Neuronal stem cell (in vitro differentiated cells): ENCODE results near the gene LANCL3.
"Not testable (repeated sequence)": the region's sequence is repeated elsewhere in the genome, so short reads cannot be mapped to it uniquely, and the experiment has no call there.

Experiments
- DNase-seq: peaks from one replicate; pipeline ENCODE4 v3.0.0-alpha.2; 2013; ENCODE audit warnings: low spot score
- H2AFZ ChIP-seq: one replicate; pipeline ENCODE4 v1.6.1; 2013; ENCODE audit warnings: mild to moderate bottlenecking, low read length, inconsistent platforms
- H2AK5ac ChIP-seq: 2 replicates; pipeline ENCODE4 v1.6.1; 2013; ENCODE audit warnings: low read depth, mild to moderate bottlenecking, inconsistent platforms, low read length, moderate library complexity, mixed read lengths
- H2BK120ac ChIP-seq: 2 replicates; pipeline ENCODE4 v1.6.1; 2013; ENCODE audit warnings: low read depth, mild to moderate bottlenecking, inconsistent platforms, low read length, moderate library complexity, mixed read lengths
- H2BK12ac ChIP-seq: one replicate; pipeline ENCODE4 v1.6.1; 2013; ENCODE audit warnings: low read length, inconsistent platforms
- H2BK15ac ChIP-seq: 2 replicates; pipeline ENCODE4 v1.6.1; 2013; ENCODE audit warnings: mild to moderate bottlenecking, low read length, inconsistent platforms, mixed read lengths
- H2BK5ac ChIP-seq: one replicate; pipeline ENCODE4 v1.6.1; 2013; ENCODE audit warnings: inconsistent platforms, mild to moderate bottlenecking, low read length, moderate library complexity
- H3K14ac ChIP-seq: one replicate; pipeline ENCODE4 v1.6.1; 2013; ENCODE audit warnings: low read length, inconsistent platforms
- H3K18ac ChIP-seq: 2 replicates; pipeline ENCODE4 v1.6.1; 2013; ENCODE audit warnings: low read length, inconsistent platforms
- H3K23ac ChIP-seq: 2 replicates; pipeline ENCODE4 v1.6.1; 2013; ENCODE audit warnings: low read depth, mild to moderate bottlenecking, mixed read lengths, low read length, inconsistent platforms; ENCODE audit not compliant: poor library complexity
- H3K27ac ChIP-seq: replicated peaks from 3 replicates; pipeline ENCODE4 v1.5.1; 2013; ENCODE audit warnings: low read length, inconsistent platforms
- H3K27me3 ChIP-seq, 3 experiments: 2 replicates each; pipeline ENCODE4 v1.6.1; 2013; ENCODE audit warnings: low read length in 3 of 3, mild to moderate bottlenecking in 2 of 3, inconsistent platforms in 1 of 3, low read depth in 1 of 3, mixed read lengths in 1 of 3, moderate library complexity in 1 of 3; ENCODE audit not compliant: control insufficient read depth in 3 of 3, insufficient read depth in 3 of 3
- H3K36me3 ChIP-seq, 2 donors: replicated peaks in 1 of 2; 2 replicates each; pipeline ENCODE4 v1.6.1; 2013; ENCODE audit warnings: low read length in 2 of 2; ENCODE audit not compliant: control insufficient read depth in 2 of 2, insufficient read depth in 2 of 2
- H3K4ac ChIP-seq: 2 replicates; pipeline ENCODE4 v1.6.1; 2013; ENCODE audit warnings: inconsistent platforms, mild to moderate bottlenecking, low read length, moderate library complexity
- H3K4me1 ChIP-seq, 2 donors: 1 replicate in 1 of 2; 2 replicates in 1 of 2; pipeline ENCODE4 v1.6.1; 2013; ENCODE audit warnings: low read length in 2 of 2, low read depth in 1 of 2; ENCODE audit not compliant: control insufficient read depth in 2 of 2, insufficient read depth in 1 of 2
- H3K4me2 ChIP-seq: one replicate; pipeline ENCODE4 v1.6.1; 2013; ENCODE audit warnings: mild to moderate bottlenecking, low read length, inconsistent platforms; ENCODE audit not compliant: insufficient read depth, poor library complexity, severe bottlenecking
- H3K4me3 ChIP-seq, 2 donors: 2 replicates each; pipeline ENCODE4 v1.5.1; 2013; ENCODE audit warnings: low read length in 2 of 2, mild to moderate bottlenecking in 2 of 2, inconsistent platforms in 1 of 2, moderate library complexity in 1 of 2
- H3K79me1 ChIP-seq: one replicate; pipeline ENCODE4 v1.6.1; 2013; ENCODE audit warnings: low read depth, mild to moderate bottlenecking, inconsistent platforms, low read length, moderate library complexity
- H3K9ac ChIP-seq: one replicate; pipeline ENCODE4 v1.6.1; 2013; ENCODE audit warnings: mild to moderate bottlenecking, low read depth, low read length, inconsistent platforms; ENCODE audit not compliant: poor library complexity
- H3K9me3 ChIP-seq, 2 donors: replicated peaks in 1 of 2; 2 replicates each; pipeline versions ENCODE3 to v1.6.1; 2013; ENCODE audit warnings: low read length in 2 of 2, mild to moderate bottlenecking in 2 of 2, inconsistent platforms in 1 of 2, low read depth in 1 of 2, mixed read lengths in 1 of 2, moderate library complexity in 1 of 2; ENCODE audit not compliant: control insufficient read depth in 2 of 2, insufficient read depth in 1 of 2
- H4K8ac ChIP-seq: one replicate; pipeline ENCODE4 v1.6.1; 2013; ENCODE audit warnings: low read depth, mild to moderate bottlenecking, inconsistent platforms, low read length, moderate library complexity
- H4K91ac ChIP-seq: one replicate; pipeline ENCODE4 v1.6.1; 2013; ENCODE audit warnings: low read length, low read depth, mild to moderate bottlenecking, inconsistent platforms; ENCODE audit not compliant: poor library complexity
- WGBS, 2 donors: extraction: QIAGEN DNeasy Blood & Tissue Kit; methylation state at CpG; one replicate each; pipeline ENCODE4 v1.1.7; 2013; ENCODE audit warnings: missing lambda C conversion rate in 2 of 2, mixed read lengths in 1 of 2; ENCODE audit not compliant: insufficient read length in 2 of 2, insufficient replicate concordance in 1 of 2; ENCODE audit errors: extremely low coverage in 2 of 2; 5-methylcytosine and 5-hydroxymethylcytosine counted together

Gene LANCL3

DNA sequence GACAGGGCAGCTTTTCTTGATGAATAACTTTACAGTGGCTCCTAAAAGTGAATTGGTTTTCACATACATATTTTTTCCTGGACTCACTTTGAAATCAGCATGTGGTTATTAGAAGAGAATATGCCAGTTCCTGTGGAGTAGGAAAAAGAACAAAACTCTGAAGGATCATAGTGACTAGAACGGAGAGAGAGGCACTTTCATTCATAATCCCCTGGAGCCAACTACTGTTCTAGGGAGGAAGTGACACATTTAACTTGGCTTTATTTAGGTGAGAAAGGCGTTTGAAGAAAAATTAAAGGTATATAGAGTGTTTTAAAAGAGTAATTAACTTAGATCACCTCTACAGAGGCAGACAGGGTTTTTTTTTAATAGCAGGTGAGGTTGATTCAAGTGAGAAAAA, 1.7 kb downstream of the LANCL3 start:
- not testable (repeated sequence) for H3K9ac ChIP-seq, H3K23ac ChIP-seq, H4K8ac ChIP-seq, H2BK120ac ChIP-seq, H2BK15ac ChIP-seq, H4K91ac ChIP-seq, H2AK5ac ChIP-seq, H3K4me1 ChIP-seq, H3K27ac ChIP-seq, H3K4me3 ChIP-seq, H2AFZ ChIP-seq, H3K18ac ChIP-seq, H2BK5ac ChIP-seq, H3K9me3 ChIP-seq, H3K4me2 ChIP-seq, DNase-seq, H3K36me3 ChIP-seq, H2BK12ac ChIP-seq, H3K4ac ChIP-seq, H3K14ac ChIP-seq, H3K79me1 ChIP-seq
- peaks cover 0 to 13% (median 6%) of the 10 kb centered on the region in 3 experiments for H3K27me3 ChIP-seq
- no CpG with 5 or more reads among the region's 2 CpGs for WGBS, 2 donors

GRCh38 chrX:37578045-37578444, 6.6 kb downstream of the LANCL3 start:
- no peak overlapping the region for H2AK5ac ChIP-seq
- no CpG with 5 or more reads among the region's 5 CpGs for WGBS, 2 donors
- no peak overlapping the region for H2BK120ac ChIP-seq
- no peak overlapping the region for H3K14ac ChIP-seq
- no peaks in the 10 kb centered on the region for H3K9me3 ChIP-seq
- no peak overlapping the region for H4K8ac ChIP-seq
- no peak overlapping the region for H3K4me2 ChIP-seq
- H3K79me1 ChIP-seq, result no peaks in the 10 kb centered on the region
- no peak overlapping the region for H3K4me3 ChIP-seq
- H4K91ac ChIP-seq, result no peak overlapping the region
- no peak overlapping the region for H2BK15ac ChIP-seq
- peaks cover 0 to 2% (median 0%) of the 10 kb centered on the region in 3 experiments for H3K27me3 ChIP-seq
- H3K4me1 ChIP-seq, result no peaks in the 10 kb centered on the region
- no peak overlapping the region for H3K27ac ChIP-seq
- no peak overlapping the region for H3K9ac ChIP-seq
- DNase-seq, result no peak
- H3K36me3 ChIP-seq, result no peaks in the 10 kb centered on the region
- no peak overlapping the region for H2BK5ac ChIP-seq
- no peak overlapping the region for H2BK12ac ChIP-seq
- H3K4ac ChIP-seq, result no peak overlapping the region
- H3K23ac ChIP-seq, result no peak overlapping the region
- H2AFZ ChIP-seq, result no peak overlapping the region
- no peak overlapping the region for H3K18ac ChIP-seq

GRCh38 chrX:37580080-37580479, 8.6 kb downstream of the LANCL3 start:
- Histone ChIP-seq H3K9ac (no peak overlapping the region), H3K27ac (no peak overlapping the region), H2BK5ac (no peak overlapping the region), H3K4ac (no peak overlapping the region), H3K23ac (no peak overlapping the region), H3K27me3 (no peaks in the 10 kb centered on the region), H3K79me1 (no peaks in the 10 kb centered on the region), H3K4me1 (no peaks in the 10 kb centered on the region), H3K4me2 (no peak overlapping the region), H3K14ac (no peak overlapping the region), H2BK15ac (no peak overlapping the region), H3K4me3 (no peak overlapping the region), H3K18ac (no peak overlapping the region), H2BK120ac (no peak overlapping the region), H4K8ac (no peak overlapping the region), H2AFZ (no peak overlapping the region), H2AK5ac (no peak overlapping the region), H2BK12ac (no peak overlapping the region), H3K9me3 (no peaks in the 10 kb centered on the region), H4K91ac (no peak overlapping the region), H3K36me3 (no peaks in the 10 kb centered on the region)
- DNase-seq, result no peak
- no CpG with 5 or more reads among the region's 1 CpG for WGBS, 2 donors

DNA sequence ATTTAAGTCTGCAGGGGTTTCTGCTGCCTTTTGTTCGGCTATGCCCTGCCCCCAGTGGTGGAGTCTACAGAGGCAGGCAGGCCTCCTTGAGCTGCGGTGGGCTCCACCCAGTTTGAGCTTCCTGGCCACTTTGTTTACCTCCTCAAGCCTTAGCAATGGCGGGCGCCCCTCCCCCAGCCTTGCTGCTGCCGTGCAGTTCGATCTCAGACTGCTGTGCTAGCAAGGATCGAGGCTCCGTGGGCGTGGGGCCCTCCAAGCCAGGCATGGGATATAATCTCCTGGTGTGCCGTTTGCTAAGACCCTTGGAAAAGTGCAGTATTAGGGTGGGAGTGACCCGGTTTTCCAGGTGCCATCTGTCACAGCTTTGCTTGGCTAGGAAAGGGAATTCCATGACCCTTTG, 15.9 kb downstream of the LANCL3 start:
- not testable (repeated sequence) for DNase-seq, H2BK15ac ChIP-seq, H3K27ac ChIP-seq, H2BK120ac ChIP-seq, H2AFZ ChIP-seq, H2BK5ac ChIP-seq, H3K4ac ChIP-seq, H3K4me1 ChIP-seq, H3K4me2 ChIP-seq, H3K36me3 ChIP-seq, H3K9me3 ChIP-seq, H4K91ac ChIP-seq, H2BK12ac ChIP-seq, H3K14ac ChIP-seq, H3K9ac ChIP-seq, H2AK5ac ChIP-seq, H3K18ac ChIP-seq, H3K27me3 ChIP-seq, H3K23ac ChIP-seq, H4K8ac ChIP-seq, H3K4me3 ChIP-seq, H3K79me1 ChIP-seq
- WGBS, 2 donors, result no CpG with 5 or more reads among the region's 11 CpGs
